ENCODE data around the gene MEGF11. TPM values are rescaled to one million over a fixed set of nuclear protein-coding genes. Genes with fewer than 3 reads are reported as not detected.

MEGF11 gene
- total RNA-seq, 1 experiment from 2014 or later: not detected

DNA sequence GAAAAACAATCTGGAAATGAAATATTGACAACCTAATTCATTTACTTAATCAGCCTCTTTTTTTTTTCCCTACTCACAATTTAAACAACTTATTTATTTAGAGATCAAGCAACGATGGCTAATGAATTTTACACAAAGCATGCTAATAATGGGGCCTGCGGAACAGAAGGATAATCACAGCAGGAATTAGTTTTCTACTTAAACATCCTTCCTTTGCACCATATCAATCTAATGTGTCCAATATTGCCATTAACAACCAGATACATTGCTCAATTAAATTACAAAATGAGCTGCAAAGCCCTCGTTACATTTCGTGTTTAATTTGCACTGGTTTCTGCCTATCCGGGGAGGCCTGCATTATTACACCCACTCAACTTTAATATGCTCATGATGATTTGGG lies 285.0 kb downstream of the MEGF11 start:
- BruUV-seq (replicated peaks): no TSS peak

DNA sequence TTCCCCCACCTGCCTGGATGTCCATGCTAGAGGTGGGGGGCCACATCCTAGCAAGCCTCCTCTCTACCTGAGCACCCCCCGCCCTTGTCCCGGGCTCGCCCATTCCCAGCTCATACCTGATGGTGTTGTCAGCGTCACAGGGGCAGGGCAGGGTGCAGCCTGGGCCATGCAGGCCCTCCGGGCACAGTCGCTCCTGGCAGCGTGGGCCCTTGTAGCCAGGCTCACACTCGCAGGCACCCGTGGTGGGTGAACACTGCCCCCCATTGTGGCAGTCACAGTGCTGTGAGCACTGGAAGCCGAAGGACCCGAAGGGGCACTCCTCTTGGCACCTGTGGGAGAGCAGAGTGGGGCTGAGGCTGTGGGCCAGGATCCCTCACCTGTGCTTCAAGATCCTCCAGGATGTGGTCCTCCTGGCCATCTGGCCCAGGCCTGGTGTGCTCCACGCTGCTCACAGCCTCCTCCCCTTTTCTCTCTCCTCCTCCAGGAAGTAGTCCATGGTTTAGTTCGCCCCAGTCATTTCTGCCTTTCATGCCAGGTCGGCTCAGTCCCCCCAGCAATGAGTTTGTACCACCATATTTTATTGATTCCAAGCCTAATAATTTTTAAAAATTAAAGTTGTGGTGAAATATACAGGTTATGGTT lies 288.6 kb downstream of the MEGF11 start:
- ChIA-PET CTCF (no interaction called here), POLR2A (ENCODE audit: unreplicated experiment) (no interaction called here)
- Histone ChIP-seq H3K4me1 (replicated peaks; ENCODE audit: insufficient read depth) (no peaks in the 10 kb centered on the region), H4K20me1 (ENCODE audit: insufficient read depth) (no peaks in the 10 kb centered on the region), H3K9me2 (ENCODE audit: insufficient read depth) (no peaks in the 10 kb centered on the region), H3K4me3 (no peak overlapping the region), H3K4me2 (no peak overlapping the region), H2AFZ (no peak overlapping the region), H3K27ac (no peak overlapping the region), H3F3A (ENCODE audit: insufficient read depth, low read depth) (no peaks in the 10 kb centered on the region), H3K27me3 (ENCODE audit: insufficient read depth, low read depth) (no peaks in the 10 kb centered on the region), H3K9me3 (ENCODE audit: insufficient read depth, low read depth) (no peaks in the 10 kb centered on the region), H3K36me3 (ENCODE audit: low read depth) (no peaks in the 10 kb centered on the region), H3K79me2 (ENCODE audit: low read depth) (no peaks in the 10 kb centered on the region)
- no peak for DNase-seq
- intact Hi-C loops (cut with micrococcal nuclease; ENCODE audit: unreplicated experiment): loop anchor here (10.0 kb wide), 1 partner anchor 330 kb away; no protein-coding TSS in a partner anchor
- no peak for TF ChIP-seq EZH2 (IDR thresholded peaks at IDR 0.05; ENCODE audit: low read depth)
- TF ChIP-seq, protein P1, sequence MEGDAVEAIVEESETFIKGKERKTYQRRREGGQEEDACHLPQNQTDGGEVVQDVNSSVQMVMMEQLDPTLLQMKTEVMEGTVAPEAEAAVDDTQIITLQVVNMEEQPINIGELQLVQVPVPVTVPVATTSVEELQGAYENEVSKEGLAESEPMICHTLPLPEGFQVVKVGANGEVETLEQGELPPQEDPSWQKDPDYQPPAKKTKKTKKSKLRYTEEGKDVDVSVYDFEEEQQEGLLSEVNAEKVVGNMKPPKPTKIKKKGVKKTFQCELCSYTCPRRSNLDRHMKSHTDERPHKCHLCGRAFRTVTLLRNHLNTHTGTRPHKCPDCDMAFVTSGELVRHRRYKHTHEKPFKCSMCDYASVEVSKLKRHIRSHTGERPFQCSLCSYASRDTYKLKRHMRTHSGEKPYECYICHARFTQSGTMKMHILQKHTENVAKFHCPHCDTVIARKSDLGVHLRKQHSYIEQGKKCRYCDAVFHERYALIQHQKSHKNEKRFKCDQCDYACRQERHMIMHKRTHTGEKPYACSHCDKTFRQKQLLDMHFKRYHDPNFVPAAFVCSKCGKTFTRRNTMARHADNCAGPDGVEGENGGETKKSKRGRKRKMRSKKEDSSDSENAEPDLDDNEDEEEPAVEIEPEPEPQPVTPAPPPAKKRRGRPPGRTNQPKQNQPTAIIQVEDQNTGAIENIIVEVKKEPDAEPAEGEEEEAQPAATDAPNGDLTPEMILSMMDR (conservative IDR thresholded peaks at IDR 0.05): no peak
- no TSS peak for BruUV-seq (replicated peaks)

More for the DNA sequence above, 285.0 kb downstream of the MEGF11 start:
- no peak overlapping the region for H3K27ac ChIP-seq
- H3F3A ChIP-seq (ENCODE audit: insufficient read depth, low read depth): no peaks in the 10 kb centered on the region
- ChIA-PET POLR2A (ENCODE audit: unreplicated experiment) (no interaction called here), CTCF (no interaction called here)
- H3K27me3 ChIP-seq (ENCODE audit: insufficient read depth, low read depth): no peaks in the 10 kb centered on the region
- no peaks in the 10 kb centered on the region for H4K20me1 ChIP-seq (ENCODE audit: insufficient read depth)
- H3K4me1 ChIP-seq (replicated peaks; ENCODE audit: insufficient read depth): no peaks in the 10 kb centered on the region
- DNase-seq: no peak
- H2AFZ ChIP-seq: no peak overlapping the region
- H3K36me3 ChIP-seq (ENCODE audit: low read depth): no peaks in the 10 kb centered on the region
- no peak overlapping the region for H3K4me2 ChIP-seq
- intact Hi-C loops (cut with micrococcal nuclease; ENCODE audit: unreplicated experiment): loop anchor here (10.0 kb wide), 1 partner anchor 334 kb away; no protein-coding TSS in a partner anchor
- H3K9me2 ChIP-seq (ENCODE audit: insufficient read depth): no peaks in the 10 kb centered on the region
- H3K79me2 ChIP-seq (ENCODE audit: low read depth): no peaks in the 10 kb centered on the region
- no peak overlapping the region for H3K4me3 ChIP-seq
- H3K9me3 ChIP-seq (ENCODE audit: insufficient read depth, low read depth): no peaks in the 10 kb centered on the region
- TF ChIP-seq EZH2 (IDR thresholded peaks at IDR 0.05; ENCODE audit: low read depth): no peak
- TF ChIP-seq, protein P1 (conservative IDR thresholded peaks at IDR 0.05): no peak

DNA sequence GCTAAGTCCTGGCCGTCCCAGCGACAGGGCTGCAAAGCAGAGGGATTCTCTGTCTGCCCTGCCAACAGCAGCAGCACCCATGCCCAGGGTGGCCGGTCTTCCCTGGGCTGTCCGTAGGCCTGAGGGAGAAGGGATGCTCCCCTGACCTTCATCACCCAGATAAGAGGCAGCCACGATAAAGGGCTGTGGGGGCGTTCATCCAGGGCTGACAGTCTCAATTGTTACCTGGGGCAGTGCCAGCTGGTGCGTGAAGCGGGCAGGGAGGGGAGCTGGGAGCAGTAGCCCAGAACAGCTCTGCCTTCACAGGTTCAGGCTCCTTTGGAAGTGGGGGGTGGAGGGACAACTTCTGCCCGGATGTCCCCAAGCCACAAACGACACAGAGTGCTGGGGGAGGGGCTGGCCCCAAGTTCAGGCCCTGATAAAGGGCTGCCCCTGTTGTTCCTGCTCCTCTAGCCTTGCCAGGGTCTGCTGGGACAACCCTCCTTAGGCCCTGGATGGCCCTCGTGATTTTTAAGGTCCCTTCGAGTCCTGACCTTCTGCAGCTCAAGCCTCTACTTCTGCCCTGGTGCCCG lies 289.6 kb downstream of the MEGF11 start:
- Histone ChIP-seq H3F3A (ENCODE audit: insufficient read depth, low read depth) (no peaks in the 10 kb centered on the region), H2AFZ (no peak overlapping the region), H3K4me3 (no peak overlapping the region), H3K27me3 (ENCODE audit: insufficient read depth, low read depth) (no peaks in the 10 kb centered on the region), H3K9me3 (ENCODE audit: insufficient read depth, low read depth) (no peaks in the 10 kb centered on the region), H3K27ac (no peak overlapping the region), H3K36me3 (ENCODE audit: low read depth) (no peaks in the 10 kb centered on the region), H3K4me1 (replicated peaks; ENCODE audit: insufficient read depth) (no peaks in the 10 kb centered on the region), H3K9me2 (ENCODE audit: insufficient read depth) (no peaks in the 10 kb centered on the region), H3K4me2 (no peak overlapping the region), H4K20me1 (ENCODE audit: insufficient read depth) (no peaks in the 10 kb centered on the region), H3K79me2 (ENCODE audit: low read depth) (no peaks in the 10 kb centered on the region)
- no peak for TF ChIP-seq EZH2 (IDR thresholded peaks at IDR 0.05; ENCODE audit: low read depth)
- TF ChIP-seq, protein P1 (conservative IDR thresholded peaks at IDR 0.05): no peak
- ChIA-PET CTCF (no interaction called here), POLR2A (ENCODE audit: unreplicated experiment) (no interaction called here)
- BruUV-seq (replicated peaks): no TSS peak
- intact Hi-C loops (cut with micrococcal nuclease; ENCODE audit: unreplicated experiment): loop anchor here (2.0 to 10.0 kb wide), 2 partner anchors 47 to 329 kb away; no protein-coding TSS in a partner anchor
- DNase-seq: no peak
